HG03439 (cell line): ENCODE results near the gene MTFR1L.

Experiments
- ATAC-seq: cut with Tn5 transposase; IDR thresholded peaks from one replicate; pipeline ENCODE4 v1.9.1; 2021; ENCODE audit warnings: mild to moderate bottlenecking, moderate library complexity; ENCODE audit not compliant: unreplicated experiment

The MTFR1L gene

DNA sequence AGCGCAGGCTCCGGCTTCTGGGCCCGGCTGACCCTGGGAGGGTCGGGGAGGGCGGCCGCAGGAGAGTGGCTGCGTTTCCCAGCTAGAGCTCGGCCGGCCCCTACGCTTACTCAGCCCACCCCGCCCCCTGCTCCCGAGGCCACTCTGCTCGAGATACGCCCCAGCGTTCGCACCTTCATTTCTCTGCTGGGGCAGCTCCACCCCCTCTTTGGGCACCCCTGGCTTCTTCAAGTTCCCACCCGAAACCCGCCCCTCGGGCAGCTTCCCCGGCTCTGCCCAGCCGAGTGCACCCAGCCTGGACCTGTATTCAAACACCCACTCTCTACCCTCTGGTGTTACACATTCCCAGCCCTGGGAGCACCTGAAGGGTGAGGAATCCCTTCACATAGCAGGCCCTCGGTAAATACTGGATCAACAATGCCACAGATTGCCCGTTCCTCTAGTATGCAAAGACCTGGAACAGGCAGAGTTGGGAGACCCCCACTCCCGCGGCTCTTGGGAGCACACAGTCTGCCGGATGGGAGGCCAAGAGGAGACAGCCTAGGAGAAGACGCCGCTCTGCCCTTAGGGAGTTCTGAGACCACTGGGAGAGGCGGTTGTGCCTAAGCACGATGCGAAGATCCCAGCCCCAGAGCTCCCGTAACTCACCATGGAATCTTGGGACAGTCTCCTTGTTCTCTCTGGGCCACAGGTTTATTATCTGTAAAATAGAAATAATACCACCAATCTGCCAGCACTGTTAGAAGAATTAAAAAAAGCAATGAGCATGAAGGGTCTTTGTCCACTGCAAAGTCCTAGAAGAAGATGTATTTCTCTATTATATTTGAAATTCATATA, 56.3 kb downstream of the MTFR1L start:
- ATAC-seq: no peak

DNA sequence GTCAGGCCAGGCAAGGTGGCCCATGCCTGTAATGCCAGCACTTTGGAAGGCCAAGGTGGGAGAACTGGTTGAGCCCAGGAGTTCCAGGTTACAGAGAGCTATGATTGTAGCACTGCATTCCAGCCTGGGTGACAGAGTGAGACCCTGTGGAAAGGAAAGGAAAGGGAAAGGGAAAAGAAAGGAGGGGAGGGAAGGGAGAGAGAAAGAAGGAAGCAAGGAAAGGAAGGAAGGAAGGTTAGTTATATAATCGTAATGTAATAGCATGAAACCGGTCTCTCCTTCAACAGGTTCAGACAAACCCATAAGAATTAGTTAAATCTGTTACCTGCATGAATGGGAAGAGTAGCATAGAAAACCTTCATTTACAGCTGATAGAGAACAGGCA, 56.9 kb downstream of the MTFR1L start:
- ATAC-seq: no peak

DNA sequence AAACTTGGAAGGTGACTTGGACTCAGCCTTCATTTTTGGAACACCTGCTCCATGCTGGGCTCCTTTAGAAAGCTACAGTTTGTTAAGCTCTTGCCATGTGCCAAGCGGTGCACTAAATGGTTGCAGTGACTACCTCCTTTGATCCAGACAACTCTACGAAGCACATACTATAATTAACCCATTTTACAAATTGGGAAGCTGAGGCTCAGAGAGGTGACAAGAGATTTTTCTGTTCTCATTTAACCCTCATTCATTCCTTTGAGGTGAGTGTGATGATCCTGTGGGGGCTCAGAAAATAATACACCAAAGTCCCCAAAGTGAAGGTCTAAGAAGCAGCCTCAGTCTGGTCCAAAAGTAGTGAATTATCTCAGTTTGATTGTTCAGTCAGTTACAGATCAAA, 57.4 kb downstream of the MTFR1L start:
- ATAC-seq: no peak

DNA sequence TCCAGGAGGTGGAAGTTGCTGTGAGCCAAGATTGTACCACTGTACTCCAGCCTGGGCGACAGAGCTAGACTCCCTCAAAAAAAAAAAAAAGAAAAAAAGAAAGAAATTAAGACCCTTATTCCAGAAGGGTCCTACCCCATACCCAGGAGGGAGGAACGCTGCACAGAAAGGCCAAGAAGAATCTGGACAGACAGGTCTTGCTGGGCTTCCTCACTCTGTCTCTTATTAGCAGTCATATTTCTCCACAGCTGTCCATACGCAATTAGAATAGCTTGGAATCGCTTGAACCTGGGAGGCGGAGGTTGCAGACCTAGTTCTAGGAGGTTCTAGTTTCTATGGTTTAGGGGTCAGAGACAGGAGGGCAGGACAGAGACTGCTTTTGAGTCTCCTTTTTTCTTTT, 58.9 kb downstream of the MTFR1L start:
- no peak for ATAC-seq

DNA sequence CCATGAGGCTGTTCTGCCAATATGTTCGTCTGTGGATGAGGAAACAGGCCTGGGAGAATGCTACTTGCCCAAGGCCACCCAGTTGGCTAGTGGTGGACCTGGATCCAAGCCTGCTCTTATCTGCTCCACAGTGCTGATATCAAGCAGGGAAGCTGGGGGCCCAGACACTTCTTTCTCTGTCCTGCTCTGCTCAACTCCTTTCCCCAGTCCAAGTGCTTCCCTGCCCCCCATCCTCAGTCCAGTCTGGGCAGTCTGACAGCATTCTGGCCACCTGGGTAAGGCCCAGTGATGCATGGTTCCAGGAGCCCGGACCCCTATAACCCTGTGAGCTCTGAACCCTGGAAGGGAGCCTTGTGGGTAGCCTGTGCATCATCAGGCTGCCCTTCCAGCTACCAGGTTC, 59.9 kb downstream of the MTFR1L start:
- ATAC-seq: no peak

DNA sequence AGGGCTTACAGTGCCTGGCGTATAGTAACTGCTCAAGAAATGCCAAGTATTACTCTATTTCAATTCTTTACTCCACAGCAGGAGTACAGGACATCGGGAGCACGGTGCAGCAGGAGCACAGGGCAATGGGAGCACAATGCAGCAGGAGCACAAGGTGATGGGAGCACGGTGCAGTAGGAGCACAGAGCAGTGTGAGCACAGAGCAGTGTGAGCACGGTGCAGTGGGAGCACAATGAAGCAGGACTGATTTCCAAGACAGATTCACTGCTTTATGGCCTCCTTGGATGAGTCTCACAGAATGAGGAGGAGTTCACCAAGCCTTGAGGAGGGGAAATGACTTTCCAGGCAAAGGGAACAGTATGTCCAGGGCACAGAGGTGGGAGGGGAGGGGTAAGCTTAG, 60.8 kb downstream of the MTFR1L start:
- no peak for ATAC-seq

DNA sequence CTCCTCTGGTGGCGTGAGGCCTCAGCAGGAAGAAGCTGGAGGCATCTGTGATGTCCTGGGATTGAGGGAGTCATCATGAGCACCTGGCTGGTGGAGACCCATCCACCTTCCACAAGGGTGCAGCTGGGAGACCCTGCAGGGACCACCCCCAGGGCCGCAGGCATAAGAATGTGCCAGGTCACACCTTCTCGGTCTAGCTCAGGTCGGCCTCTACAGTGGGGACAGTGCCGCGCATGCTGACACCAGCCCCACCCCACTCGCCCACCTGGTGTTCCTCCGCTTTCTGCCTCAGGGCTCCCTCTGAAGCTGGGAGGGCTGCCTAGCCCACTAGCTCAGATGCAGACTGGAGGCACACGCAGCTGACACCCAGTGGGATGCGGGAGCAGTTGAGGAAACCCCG, 61.5 kb downstream of the MTFR1L start:
- ATAC-seq: no peak
